ENCODE measurements around the gene SETD5.

DNA sequence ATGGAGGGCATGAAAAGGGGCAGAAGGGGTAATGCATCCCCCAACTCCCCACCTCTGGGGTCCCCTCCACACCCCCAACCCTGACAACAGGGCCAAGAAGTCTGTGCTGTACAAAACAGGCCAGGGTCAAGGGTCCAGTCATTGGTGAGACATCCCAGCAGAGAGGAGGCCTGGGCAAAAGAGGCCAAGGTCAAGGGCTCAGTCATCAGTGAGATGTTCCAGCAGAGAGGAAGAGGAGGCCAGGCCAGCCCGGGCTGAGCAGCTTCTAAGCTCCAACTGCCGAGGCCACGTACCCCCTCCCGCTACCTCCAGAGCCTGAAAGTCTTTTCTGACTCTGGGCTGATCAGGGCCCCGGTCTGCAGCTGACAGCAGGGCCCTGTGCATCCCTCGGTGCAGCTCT is 103.8 kb downstream of the SETD5 start:
- TF ChIP-seq, protein P1, sequence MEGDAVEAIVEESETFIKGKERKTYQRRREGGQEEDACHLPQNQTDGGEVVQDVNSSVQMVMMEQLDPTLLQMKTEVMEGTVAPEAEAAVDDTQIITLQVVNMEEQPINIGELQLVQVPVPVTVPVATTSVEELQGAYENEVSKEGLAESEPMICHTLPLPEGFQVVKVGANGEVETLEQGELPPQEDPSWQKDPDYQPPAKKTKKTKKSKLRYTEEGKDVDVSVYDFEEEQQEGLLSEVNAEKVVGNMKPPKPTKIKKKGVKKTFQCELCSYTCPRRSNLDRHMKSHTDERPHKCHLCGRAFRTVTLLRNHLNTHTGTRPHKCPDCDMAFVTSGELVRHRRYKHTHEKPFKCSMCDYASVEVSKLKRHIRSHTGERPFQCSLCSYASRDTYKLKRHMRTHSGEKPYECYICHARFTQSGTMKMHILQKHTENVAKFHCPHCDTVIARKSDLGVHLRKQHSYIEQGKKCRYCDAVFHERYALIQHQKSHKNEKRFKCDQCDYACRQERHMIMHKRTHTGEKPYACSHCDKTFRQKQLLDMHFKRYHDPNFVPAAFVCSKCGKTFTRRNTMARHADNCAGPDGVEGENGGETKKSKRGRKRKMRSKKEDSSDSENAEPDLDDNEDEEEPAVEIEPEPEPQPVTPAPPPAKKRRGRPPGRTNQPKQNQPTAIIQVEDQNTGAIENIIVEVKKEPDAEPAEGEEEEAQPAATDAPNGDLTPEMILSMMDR (conservative IDR thresholded peaks at IDR 0.05; ENCODE audit: low read depth, low read length): no peak
- TF ChIP-seq EZH2 (IDR thresholded peaks at IDR 0.05; ENCODE audit: low read length, unreplicated experiment): no peak

All from PC-3 (cell line).